Effector CD4-positive, alpha-beta T cell (primary cell): ENCODE results near the gene MKRN2OS.
"Not testable (repeated sequence)": the region's sequence is repeated elsewhere in the genome, so short reads cannot be mapped to it uniquely, and the experiment has no call there.

Experiments used
- DNase-seq: peaks from one replicate; pipeline ENCODE4 v3.0.0-alpha.2; 2020

Gene MKRN2OS

GRCh38 chr3:12560505-12561190 lies 15.3 kb upstream of the MKRN2OS start:
- no peak for DNase-seq

GRCh38 chr3:12559520-12559919 lies 14.2 kb upstream of the MKRN2OS start:
- DNase-seq = no peak

GRCh38 chr3:12558706-12559105 lies 13.4 kb upstream of the MKRN2OS start:
- no peak for DNase-seq

DNA sequence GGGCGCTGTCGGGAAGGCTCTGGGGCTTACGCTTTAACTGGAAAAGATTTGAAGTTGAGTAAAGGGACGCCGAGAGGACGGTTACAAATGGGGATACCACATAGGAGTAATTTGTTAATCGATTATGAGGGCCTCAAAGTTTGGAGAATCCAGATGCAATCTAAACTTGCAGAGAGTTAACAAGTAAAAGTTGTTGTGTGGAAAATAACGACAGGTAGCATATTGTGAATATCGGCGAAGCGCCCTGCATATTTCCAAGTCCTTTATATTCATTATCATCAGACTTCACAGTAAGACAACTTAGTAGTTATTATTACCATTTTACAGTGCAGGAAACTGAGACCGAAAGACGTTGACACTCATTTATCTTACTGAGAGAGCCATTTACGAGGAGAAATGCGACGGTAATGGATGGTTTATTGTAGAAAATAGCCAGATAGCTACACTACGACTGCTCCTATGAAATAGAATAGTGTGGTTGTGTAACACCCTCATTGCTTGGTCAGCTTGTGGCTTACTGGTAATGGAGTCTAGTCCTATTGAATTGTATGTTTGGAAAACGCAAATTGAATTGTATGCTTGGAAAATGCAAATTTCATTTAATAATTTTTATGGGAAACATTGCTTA lies 12.3 kb upstream of the MKRN2OS start:
- no peak for DNase-seq

- DNase-seq = peak; percentile 76
Observed at GRCh38 chr3:12556690-12557472, 11.6 kb upstream of the MKRN2OS start, which contains the start of gene MKRN2. Gene MKRN2, plus strand, starts transcription at chr3:12557087. Its CDS starts 64 bp downstream, at chr3:12557151.

- no peak for DNase-seq
Observed at GRCh38 chr3:12556314-12556689, 11.0 kb upstream of the MKRN2OS start.

DNA sequence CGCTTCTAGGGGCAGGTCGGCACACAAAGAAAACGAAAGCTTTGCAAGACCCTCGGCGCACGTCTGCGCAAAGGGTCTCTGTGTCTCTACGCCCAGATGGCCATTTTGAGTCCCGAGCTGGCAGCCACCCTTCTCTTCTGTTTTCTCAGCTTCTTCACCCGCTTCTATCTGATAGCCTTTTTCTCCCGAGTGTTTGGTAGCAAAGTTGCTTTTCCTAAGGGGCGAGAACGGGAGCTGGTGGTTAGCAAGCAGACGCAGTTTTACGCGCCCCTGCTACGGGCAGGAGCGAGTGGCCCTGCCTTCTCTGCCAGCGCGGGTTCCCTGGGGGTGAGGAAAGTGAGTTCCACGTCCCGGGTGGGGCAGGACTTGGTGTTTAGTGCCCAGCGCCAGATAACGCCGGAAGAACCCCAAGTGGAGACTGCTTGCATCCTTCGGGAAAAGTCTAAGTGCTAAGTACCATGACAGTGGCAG lies 8.7 kb upstream of the MKRN2OS start:
- no peak for DNase-seq

- DNase-seq = no peak
Observed at GRCh38 chr3:12549971-12550760, 4.9 kb upstream of the MKRN2OS start.

- no peak for DNase-seq
Observed at GRCh38 chr3:12544652-12545472, 437 bp downstream of the MKRN2OS start.

DNA sequence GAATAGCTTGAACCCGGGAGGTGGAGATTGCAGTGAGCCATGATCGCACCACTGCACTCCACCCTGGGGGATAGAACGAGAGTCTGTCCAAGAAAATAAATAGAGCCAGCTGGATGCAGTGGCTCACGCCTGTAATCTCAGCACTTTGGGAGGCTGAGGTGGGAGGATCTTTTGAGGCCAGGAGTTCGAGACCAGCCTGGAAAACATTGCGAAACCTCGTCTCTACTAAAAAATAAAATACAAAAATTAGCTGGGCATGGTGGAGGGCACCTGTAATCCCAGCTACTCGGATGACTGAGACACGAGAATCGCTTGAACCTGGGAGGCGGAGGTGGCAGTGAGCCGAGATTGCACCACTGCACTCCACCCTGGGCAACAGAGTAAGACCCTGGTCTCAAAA lies 1.8 kb downstream of the MKRN2OS start:
- DNase-seq = not testable (repeated sequence)

GRCh38 chr3:12541625-12542024 lies 3.7 kb downstream of the MKRN2OS start:
- DNase-seq = no peak

DNA sequence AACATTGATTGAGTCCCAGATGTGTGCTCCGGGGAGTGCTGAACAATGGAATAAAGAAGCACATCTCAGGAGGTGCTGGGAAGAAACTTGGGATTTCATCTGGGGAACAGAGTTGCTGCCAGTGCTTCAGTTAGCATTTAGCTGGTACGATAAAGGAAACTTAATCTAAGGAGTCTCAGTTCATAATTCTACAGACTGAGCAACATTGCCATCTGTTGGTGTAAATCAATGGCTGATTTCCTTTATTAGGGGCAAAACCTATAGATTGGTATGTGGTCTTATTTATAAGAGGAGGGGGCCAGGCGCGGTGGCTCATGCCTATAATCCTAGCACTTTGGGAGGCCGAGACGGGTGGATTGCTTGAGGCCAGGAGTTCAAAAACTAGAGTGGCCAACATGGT lies 8.9 kb downstream of the MKRN2OS start:
- DNase-seq = no peak

GRCh38 chr3:12532182-12532581 lies 13.1 kb downstream of the MKRN2OS start:
- no peak for DNase-seq

GRCh38 chr3:12527757-12528143 lies 17.5 kb downstream of the MKRN2OS start:
- DNase-seq = no peak

DNA sequence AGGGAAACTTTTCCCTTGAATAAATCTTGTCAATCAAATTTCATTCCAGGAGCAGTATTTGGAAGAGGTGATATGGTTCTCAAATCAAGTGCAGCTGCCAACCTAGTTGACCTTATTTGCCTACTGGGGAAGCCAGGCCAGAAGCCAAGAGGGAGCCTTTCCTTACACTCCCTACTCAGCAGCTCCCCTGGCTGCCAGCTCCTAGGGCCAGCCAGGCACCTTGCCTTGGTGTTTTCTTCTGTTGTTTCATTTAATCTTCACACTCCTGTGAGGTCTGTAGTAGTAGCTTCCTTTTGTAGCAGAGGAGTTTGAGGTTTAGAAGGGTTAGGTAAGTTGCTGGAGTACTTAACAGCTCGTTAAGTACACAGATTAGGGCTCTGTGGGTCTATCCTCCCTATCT lies 22.6 kb downstream of the MKRN2OS start:
- no peak for DNase-seq

DNA sequence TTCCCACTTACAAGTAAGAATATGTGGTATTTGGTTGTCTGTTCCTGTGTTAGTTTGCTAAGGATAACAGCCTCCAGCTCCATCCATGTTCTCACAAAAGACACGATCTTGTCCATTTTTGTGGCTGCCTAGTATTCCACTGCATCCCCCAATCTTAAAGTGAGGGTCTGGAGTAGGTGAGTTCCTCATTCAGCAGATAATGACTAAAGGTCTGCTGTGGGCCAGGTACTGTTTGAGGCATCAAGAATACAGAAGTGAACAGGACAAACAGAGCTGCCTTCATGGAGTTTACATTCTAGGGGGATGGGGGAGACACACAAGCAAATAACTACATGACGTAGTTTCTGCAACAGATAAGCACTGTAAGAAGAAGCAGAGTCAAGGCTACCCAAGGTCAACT lies 24.3 kb downstream of the MKRN2OS start:
- no peak for DNase-seq

DNA sequence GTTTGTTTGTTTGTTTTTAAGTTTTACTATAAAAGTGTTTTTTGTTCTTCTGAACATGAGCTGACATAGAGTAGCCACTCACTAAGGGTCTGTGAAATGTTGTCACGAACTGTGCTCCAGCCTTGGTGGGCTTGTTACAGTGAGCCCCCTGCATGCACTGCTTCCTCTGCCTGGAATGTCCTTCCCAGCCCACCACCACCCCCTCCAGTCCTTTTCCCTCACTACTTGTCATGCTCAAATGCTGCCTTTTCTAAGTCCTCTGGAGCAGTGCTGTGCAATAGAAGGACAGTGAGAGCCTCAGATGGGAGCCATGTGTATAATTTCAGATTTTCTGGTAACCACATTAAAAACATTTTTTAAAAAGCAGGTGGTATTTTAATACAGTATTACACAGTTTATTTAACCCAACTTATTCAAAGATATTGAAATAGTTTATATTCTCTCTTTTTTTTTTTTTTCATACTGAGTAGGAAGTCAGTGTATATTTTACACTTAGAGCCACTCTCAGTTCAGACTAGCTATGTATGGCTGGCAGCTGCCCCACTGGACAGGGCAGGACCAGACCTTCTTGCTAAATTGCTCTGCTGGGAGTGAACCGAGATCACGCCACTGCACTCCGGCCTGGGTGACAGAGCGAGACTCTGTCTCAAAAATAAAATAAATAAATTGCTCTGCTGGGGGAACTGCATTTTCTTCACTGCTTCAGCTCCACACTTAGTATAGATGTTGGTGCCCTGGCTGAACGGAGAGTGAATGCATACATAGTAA lies 26.9 kb downstream of the MKRN2OS start:
- no peak for DNase-seq

DNA sequence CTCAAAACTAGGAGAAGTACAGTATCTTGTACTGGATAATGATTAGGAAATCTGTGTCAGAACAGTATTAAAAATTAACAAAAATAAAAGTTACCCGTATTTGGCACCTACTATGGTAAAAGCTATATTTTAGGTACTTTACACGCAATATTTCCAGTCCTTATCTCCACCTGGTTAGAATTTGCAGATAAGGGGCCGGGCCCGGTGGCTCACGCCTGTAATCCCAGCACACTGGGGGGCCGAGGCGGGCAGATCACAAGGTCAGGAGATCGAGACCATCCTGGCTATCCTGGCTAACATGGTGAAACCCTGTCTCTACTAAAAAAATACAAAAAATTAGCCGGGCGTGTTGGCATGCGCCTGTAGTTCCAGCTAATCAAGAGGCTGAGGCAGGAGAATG lies 28.4 kb downstream of the MKRN2OS start:
- DNase-seq = no peak

- DNase-seq = no peak
Observed at GRCh38 chr3:12515631-12516030, 29.7 kb downstream of the MKRN2OS start.

DNA sequence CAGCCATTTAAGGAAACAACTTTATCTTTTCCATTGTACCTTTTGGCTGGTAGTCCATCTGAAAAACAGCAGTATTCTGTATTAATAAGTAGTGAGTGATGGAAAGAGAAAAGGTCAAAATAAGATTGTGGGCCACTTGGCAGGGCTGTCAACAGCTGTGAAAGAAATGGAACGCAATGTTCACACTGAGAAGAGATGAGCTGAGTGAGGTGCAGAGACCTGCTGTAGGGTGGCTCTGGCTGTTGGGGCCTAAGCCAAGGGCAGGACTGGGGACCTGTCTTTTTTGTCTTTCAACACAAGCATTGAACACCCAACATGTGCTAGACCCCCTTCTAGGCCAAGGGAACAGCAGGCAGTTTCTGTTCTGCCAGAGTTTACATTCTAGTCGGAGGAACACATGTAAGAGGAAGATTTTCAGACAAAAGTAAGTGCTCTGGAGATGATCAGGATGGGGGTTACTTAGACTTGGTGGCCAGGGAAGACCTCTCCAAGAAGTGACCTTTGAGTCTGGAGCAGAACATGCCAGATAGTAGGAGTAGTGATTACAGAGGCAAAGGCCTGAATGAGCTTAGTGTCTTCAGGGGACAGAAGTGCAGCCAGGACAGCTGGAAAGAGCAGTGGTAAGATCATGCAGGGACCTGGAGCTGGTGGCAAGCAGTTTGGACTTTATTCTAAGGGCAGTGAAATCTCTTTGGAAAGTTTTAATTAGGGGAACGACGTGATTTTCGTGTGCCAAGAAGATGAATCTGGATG lies 31.4 kb downstream of the MKRN2OS start:
- no peak for DNase-seq
